ENCODE data around the gene SARDH.

DNA sequence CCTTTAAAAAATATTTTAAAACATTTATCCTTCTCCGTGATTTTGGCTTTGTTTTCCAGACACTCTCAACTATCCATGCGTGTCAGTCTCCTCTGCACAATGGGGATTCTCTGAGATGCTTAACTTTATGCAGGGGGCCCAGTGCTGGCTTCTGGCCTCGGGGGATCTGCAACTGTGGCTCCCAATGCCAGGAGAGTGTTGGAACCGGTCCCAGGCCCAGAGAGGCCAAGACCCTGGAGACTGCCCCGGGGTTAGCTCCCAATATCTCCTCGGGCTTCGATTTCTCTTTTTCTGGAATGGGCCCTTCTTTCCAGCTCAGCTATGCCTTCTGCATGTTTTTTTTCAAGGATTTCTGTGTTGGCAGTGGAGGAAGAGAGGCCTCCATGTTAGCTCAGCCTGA, 20.1 kb upstream of the SARDH start:
- TF ChIP-seq, protein P1, sequence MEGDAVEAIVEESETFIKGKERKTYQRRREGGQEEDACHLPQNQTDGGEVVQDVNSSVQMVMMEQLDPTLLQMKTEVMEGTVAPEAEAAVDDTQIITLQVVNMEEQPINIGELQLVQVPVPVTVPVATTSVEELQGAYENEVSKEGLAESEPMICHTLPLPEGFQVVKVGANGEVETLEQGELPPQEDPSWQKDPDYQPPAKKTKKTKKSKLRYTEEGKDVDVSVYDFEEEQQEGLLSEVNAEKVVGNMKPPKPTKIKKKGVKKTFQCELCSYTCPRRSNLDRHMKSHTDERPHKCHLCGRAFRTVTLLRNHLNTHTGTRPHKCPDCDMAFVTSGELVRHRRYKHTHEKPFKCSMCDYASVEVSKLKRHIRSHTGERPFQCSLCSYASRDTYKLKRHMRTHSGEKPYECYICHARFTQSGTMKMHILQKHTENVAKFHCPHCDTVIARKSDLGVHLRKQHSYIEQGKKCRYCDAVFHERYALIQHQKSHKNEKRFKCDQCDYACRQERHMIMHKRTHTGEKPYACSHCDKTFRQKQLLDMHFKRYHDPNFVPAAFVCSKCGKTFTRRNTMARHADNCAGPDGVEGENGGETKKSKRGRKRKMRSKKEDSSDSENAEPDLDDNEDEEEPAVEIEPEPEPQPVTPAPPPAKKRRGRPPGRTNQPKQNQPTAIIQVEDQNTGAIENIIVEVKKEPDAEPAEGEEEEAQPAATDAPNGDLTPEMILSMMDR (IDR thresholded peaks at IDR 0.05), result no peak
- TF ChIP-seq POLR2A (IDR thresholded peaks at IDR 0.05), result no peak
